GM12872 (cell line): ENCODE results near the gene CYP27B1.

ENCODE experiments used
- CTCF ChIP-seq: IDR thresholded peaks from 3 replicates; pipeline ENCODE4 v1.5.1; 2011; ENCODE audit warnings: low read depth, mild to moderate bottlenecking, low read length, moderate library complexity; ENCODE audit not compliant: insufficient read depth

Gene CYP27B1

GRCh38 chr12:57724936-57725740 is 41.7 kb downstream of the CYP27B1 start:
- TF ChIP-seq CTCF: no peak

GRCh38 chr12:57724003-57724935 is 42.6 kb downstream of the CYP27B1 start:
- TF ChIP-seq CTCF: no peak

- no peak for TF ChIP-seq CTCF
Observed at GRCh38 chr12:57723630-57723962, 43.3 kb downstream of the CYP27B1 start.

GRCh38 chr12:57722716-57723629 is 43.9 kb downstream of the CYP27B1 start:
- TF ChIP-seq CTCF: no peak

GRCh38 chr12:57720606-57721595 is 46.0 kb downstream of the CYP27B1 start:
- TF ChIP-seq CTCF: 0 out of 3 replicates have a peak, but pooled peaks have one; percentile 6

- no peak for TF ChIP-seq CTCF
Observed at GRCh38 chr12:57719777-57720605, 46.9 kb downstream of the CYP27B1 start.
